Adrenal gland (tissue), 19 donors: ENCODE results near the gene NCOA5. TPM values are rescaled to one million over a fixed set of nuclear protein-coding genes. Genes with fewer than 3 reads are reported as not detected.

Experiments used
- DNase-seq, 7 donors: peaks; one replicate each; pipeline ENCODE4 v3.0.0-alpha.2; 2019 to 2020
- H3K27ac ChIP-seq, 5 donors: fragments of 200-600 bp; sonication (generic) in 4 of 5; 1 replicate in 3 of 5; 2 replicates in 2 of 5; pipeline versions ENCODE4 v1.5.1 to v1.8.0; 2016 to 2020; ENCODE audit warnings: mild to moderate bottlenecking in 1 of 5
- H3K27me3 ChIP-seq: fragments of 200-600 bp; 2 replicates; pipeline ENCODE4 v1.8.0; 2021
- H3K36me3 ChIP-seq, 2 donors: fragments of 200-600 bp; replicated peaks in 1 of 2; 1 replicate in 1 of 2; 2 replicates in 1 of 2; pipeline versions ENCODE4 v1.5.1 to v1.8.0; 2018 to 2022
- H3K4me1 ChIP-seq, 2 donors: fragments of 200-600 bp; replicated peaks in 1 of 2; 1 replicate in 1 of 2; 2 replicates in 1 of 2; pipeline versions ENCODE4 v1.5.1 to v1.8.0; 2018 to 2021
- H3K4me3 ChIP-seq, 4 donors: fragments of 200-600 bp; sonication (generic) in 3 of 4; one replicate each; pipeline ENCODE4 v1.5.1; 2016 to 2018
- H3K9me3 ChIP-seq, 3 donors: fragments of 200-600 bp; sonication (generic) in 1 of 3; replicated peaks in 1 of 3; 1 replicate in 2 of 3; 2 replicates in 1 of 3; pipeline versions ENCODE4 v1.5.1 to v1.8.0; 2016 to 2021
- POLR2A ChIP-seq, 2 donors: fragments of 450-650 bp; IDR thresholded peaks; one replicate each; pipeline ENCODE4 v1.6.1; 2017; ENCODE audit warnings: antibody characterized with exemption in 2 of 2, mild to moderate bottlenecking in 2 of 2, moderate library complexity in 1 of 2
- WGBS, 4 donors: extraction: QIAGEN DNeasy Blood & Tissue Kit in 2 of 4; methylation state at CpG; one replicate each; pipeline versions ENCODE4 v1.1.5 to v1.1.7; 2013 to 2017; 5-methylcytosine and 5-hydroxymethylcytosine counted together
- intact Hi-C, 2 donors: fragments of 100-400 bp; cut with DNase I; formaldehyde crosslinking; loops; one replicate each; pipeline versions ENCODE4 v1.14.1 to v1.15.0; 2022 to 2023
- long read RNA-seq, 10 donors: library from polyadenylated mRNA in 3 of 10; unstranded in 2 of 10; stranded (forward) in 1 of 10; transcript quantifications; one replicate each; pipeline ENCODE4 v2.0.0 and lab custom pipeline, GENCODE V29; 2021 to 2026
- polyA plus RNA-seq, 3 donors: library from polyadenylated mRNA; stranded (reverse); fragments of 200-250 nt in 2 of 3; fragments of 350-450 nt in 1 of 3; fragmentation: Illumina TruSeq in 1 of 3; extraction: RNeasy Lipid Tissue Mini Kit (QIAGEN cat#74804) in 1 of 3; gene quantifications; one replicate each; pipeline ENCODE4 v1.2.3, GENCODE V29; 2013 to 2014
- total RNA-seq, 9 donors: library from RNA; depleted of rRNA in 4 of 9; stranded (reverse); fragments of >200 nt in 4 of 9; fragments of 120-200 nt in 1 of 9; fragmentation: NEBNext Ultra II Directional in 1 of 9; extraction: Animal tissue kit (Norgen Biotek cat#: 25700) in 1 of 9; gene quantifications; one replicate each; pipeline versions ENCODE4 v1.1.0 to v1.2.4, GENCODE V29; 2013 to 2023
- TF ChIP-seq, protein P1 (sequence below), 6 experiments: fragments of 450-650 bp in 4 of 6; fragments of 200-600 bp in 2 of 6; sonication (generic) in 1 of 6; IDR thresholded peaks; 1 replicate in 5 of 6; 2 replicates in 1 of 6; pipeline versions ENCODE4 v1.5.1 to v1.8.0; 2016 to 2021; ENCODE audit warnings: antibody characterized with exemption in 6 of 6, mild to moderate bottlenecking in 2 of 6, moderate library complexity in 1 of 6
- donor health status: healthy with polysubstance abuse.
- donor health status: Bipolar disorder and iron deficiency.
- donor health status: DM: yes; HTN: yes; CAD: no.
- donor health status: DM: no; HTN: no; CAD: no.
- donor health status: DM: no; HTN: no; CAD: no.
- donor health status: DM: yes; HTN: yes; CAD: no.

Gene NCOA5
- total RNA-seq (10 to 100 TPM; 17.8 to 44.8 (median 25.9) TPM), polyA plus RNA-seq (10 to 100 TPM; 18.7 to 24.8 (median 19.0) TPM)
- long read RNA-seq, donor 1, transcript NCOA5-201 (8 exons, 3,220 nt), result major isoform, 5 of 5 reads
- long read RNA-seq, donor 1, partial matches to known transcripts, result 0 of 5 reads
- long read RNA-seq, donor 1, other reads (novel, unspliced or antisense), result 0 of 5 reads
- long read RNA-seq, donor 2, result 0 reads
- long read RNA-seq, donor 3, partial matches to known transcripts, result 0 of 3 reads
- long read RNA-seq, donor 3, other reads (novel, unspliced or antisense), result 0 of 3 reads
- long read RNA-seq, donor 4, partial matches to known transcripts, result 0 of 5 reads
- long read RNA-seq, donor 4, other reads (novel, unspliced or antisense), result 3 of 5 reads
- long read RNA-seq, donor 5, transcript NCOA5-201 (8 exons, 3,220 nt), result major isoform, 13 of 37 reads
- long read RNA-seq, donor 5, partial matches to known transcripts, result 11 of 37 reads
- long read RNA-seq, donor 5, other reads (novel, unspliced or antisense), result 13 of 37 reads
- long read RNA-seq, donor 6, partial matches to known transcripts, result 0 of 3 reads
- long read RNA-seq, donor 6, other reads (novel, unspliced or antisense), result 3 of 3 reads
- long read RNA-seq, donor 7, partial matches to known transcripts, result 0 of 2 reads
- long read RNA-seq, donor 7, other reads (novel, unspliced or antisense), result 0 of 2 reads
- long read RNA-seq, donor 8, partial matches to known transcripts, result 0 of 4 reads
- long read RNA-seq, donor 8, other reads (novel, unspliced or antisense), result 0 of 4 reads
- long read RNA-seq, donor 9, partial matches to known transcripts, result 0 of 3 reads
- long read RNA-seq, donor 9, other reads (novel, unspliced or antisense), result 0 of 3 reads
- long read RNA-seq, donor 10, partial matches to known transcripts, result 0 of 1 reads
- long read RNA-seq, donor 10, other reads (novel, unspliced or antisense), result 0 of 1 reads

DNA sequence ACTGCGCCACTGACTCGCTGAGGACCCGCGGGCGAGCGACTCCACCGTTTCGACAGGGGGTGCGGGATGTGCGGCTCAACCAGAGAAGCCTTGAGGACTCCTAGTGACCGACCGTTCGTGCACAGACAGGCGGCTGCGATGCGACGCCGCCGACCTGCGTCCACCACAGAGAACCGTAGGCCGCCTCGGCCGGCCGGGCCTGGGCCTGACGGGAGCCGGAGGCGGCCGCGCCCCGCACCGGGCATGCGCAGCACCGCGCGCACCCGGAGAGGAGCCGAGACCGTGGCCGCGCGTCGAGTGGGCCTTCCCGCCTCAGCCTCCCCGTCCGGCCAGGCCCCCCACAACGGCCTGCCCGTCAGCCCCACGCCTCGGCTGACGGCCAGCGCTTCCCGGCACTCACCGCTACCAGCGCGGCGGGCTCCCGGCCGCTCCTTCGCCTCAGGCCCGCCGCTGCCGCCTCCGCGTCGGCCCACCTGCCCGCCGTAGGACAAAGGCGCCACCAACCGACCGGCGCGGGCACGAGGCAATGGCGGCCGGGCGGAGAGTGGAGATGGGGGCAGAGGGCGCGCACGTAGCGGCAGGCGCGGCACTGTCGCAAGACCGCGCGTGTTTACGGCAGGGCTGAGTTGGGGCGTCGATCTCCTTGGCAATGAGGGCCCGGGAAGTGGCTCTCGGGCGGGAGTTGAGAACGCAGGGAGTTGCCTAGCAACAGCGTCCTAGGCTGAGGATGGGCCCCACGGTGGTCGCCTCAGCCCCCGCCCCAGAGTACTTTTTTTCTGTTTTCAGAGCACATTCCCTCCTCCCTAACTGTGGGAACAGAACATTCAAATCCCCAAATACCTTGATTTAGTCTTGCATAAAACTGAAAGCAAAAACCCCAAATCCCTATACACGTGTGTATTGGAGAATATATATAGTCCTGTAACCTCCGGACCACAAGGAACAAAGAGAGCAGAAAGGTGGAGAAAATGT is at the start of gene NCOA5:
TSS of gene NCOA5 (minus strand) at position 546 of the 972 bp plus-strand sequence. CDS start 10,538 bp downstream, outside the sequence.
- peaks cover 29 to 49% of the 10 kb centered on the region in 2 donors for H3K4me1 ChIP-seq
- intact Hi-C loops, result loop anchor here (5.0 to 10.0 kb wide), 2 partner anchors 67 to 75 kb away; no protein-coding TSS in a partner anchor
- 0 to 1% (median 0%) methylated on average over 6 to 100 of the region's 100 CpGs for WGBS, 4 donors

DNA sequence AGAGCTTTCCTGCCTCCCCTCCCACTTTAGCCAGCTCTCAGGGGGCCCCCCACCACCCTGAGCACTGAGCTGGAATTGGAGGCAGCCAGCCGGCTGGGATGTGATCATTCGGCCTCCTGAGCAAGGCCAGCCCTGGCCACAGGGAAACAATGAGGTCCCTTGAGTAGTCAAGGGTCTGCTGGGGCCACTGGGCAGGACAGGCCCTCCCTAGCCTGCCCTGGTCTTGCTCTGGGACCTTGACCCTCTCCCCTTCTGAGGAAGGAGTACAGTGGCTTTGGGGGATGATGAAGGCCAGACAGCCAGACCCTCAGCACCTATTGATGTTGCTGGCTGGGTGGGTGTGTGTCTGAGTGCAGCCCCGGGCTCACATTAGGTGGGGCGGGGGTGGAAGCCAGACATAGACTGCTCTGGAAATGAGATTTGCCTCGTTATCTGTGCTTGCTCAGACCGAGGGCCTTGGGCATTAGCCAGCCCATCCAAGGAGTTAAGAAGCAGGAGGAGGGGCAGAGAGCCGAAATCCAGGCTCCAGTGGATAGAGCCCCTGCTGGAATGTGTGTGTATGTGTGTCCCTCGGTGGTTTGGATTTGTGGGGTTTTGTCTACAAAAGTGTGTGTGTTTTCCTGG is 49.6 kb upstream of the NCOA5 start:
- H3K27me3 ChIP-seq, result no peaks in the 10 kb centered on the region
- no peaks in the 10 kb centered on the region for H3K9me3 ChIP-seq
- no peak overlapping the region for H3K27ac ChIP-seq
- H3K36me3 ChIP-seq, result no peaks in the 10 kb centered on the region
- peaks cover 0 to 5% of the 10 kb centered on the region in 2 donors for H3K4me1 ChIP-seq
- no peak overlapping the region for H3K4me3 ChIP-seq
- 23 to 56% (median 30%) methylated on average over 7 to 8 of the region's 8 CpGs for WGBS, 4 donors
- intact Hi-C loops, result no loop called here
- no peak for TF ChIP-seq POLR2A (IDR thresholded peaks at IDR 0.05)
- TF ChIP-seq, protein P1, sequence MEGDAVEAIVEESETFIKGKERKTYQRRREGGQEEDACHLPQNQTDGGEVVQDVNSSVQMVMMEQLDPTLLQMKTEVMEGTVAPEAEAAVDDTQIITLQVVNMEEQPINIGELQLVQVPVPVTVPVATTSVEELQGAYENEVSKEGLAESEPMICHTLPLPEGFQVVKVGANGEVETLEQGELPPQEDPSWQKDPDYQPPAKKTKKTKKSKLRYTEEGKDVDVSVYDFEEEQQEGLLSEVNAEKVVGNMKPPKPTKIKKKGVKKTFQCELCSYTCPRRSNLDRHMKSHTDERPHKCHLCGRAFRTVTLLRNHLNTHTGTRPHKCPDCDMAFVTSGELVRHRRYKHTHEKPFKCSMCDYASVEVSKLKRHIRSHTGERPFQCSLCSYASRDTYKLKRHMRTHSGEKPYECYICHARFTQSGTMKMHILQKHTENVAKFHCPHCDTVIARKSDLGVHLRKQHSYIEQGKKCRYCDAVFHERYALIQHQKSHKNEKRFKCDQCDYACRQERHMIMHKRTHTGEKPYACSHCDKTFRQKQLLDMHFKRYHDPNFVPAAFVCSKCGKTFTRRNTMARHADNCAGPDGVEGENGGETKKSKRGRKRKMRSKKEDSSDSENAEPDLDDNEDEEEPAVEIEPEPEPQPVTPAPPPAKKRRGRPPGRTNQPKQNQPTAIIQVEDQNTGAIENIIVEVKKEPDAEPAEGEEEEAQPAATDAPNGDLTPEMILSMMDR (IDR thresholded peaks at IDR 0.05), result no peak
- peak in 5 of 7 donors; percentile 37 to 61 (median 38) for DNase-seq

More for the DNA sequence above, at the start of gene NCOA5:
- Histone ChIP-seq H3K27me3 (no peaks in the 10 kb centered on the region), H3K36me3 (no peaks in the 10 kb centered on the region), H3K4me3 (peak within 1 kb of the TSS; percentile 39 to 99 (median 68)), H3K27ac (peak within 1 kb of the TSS; percentile 93 to 100 (median 99)), H3K9me3 (no peaks in the 10 kb centered on the region)
- TF ChIP-seq POLR2A (IDR thresholded peaks at IDR 0.05), result peak; percentile 83 to 91
- TF ChIP-seq, protein P1 (IDR thresholded peaks at IDR 0.05), result peak in 2 of 6 experiments; percentile 3 to 30
- DNase-seq, result peak; percentile 96 to 97 (median 96)

DNA sequence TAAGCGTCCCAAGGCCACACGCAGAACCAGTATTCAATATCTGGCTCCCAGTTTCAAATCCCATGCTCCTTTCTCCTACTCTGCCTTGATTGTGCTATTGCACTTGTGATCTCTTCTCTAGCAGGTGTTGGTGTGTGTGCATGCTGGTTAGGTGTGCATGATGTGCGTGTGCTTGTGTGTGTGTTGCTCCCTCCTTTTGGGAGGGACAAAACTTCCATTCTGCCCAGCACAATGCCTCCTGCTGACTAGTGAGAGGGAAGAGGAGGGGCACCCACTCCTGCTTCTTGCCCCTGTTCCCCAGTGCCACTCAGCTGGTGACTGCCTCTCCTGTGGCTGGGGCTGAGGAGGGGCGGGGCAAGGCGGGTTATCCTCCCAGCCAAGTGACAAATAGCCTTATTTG is 48.1 kb upstream of the NCOA5 start:
- Histone ChIP-seq H3K27ac (no peak overlapping the region), H3K36me3 (no peaks in the 10 kb centered on the region), H3K4me1 (peaks cover 0 to 5% of the 10 kb centered on the region in 2 donors), H3K27me3 (no peaks in the 10 kb centered on the region), H3K4me3 (no peak overlapping the region), H3K9me3 (no peaks in the 10 kb centered on the region)
- no peak for DNase-seq
- WGBS, 4 donors, result 63 to 87% (median 75%) methylated on average over 5 of the region's 5 CpGs
- intact Hi-C loops, result no loop called here
- TF ChIP-seq POLR2A (IDR thresholded peaks at IDR 0.05), result no peak
- TF ChIP-seq, protein P1 (IDR thresholded peaks at IDR 0.05), result no peak
